Measurements from ENCODE around the gene TIMM9.
A peak's percentile ranks its signal among the peaks of the same experiment; 100 is the strongest.
"Not testable (repeated sequence)": the region's sequence is repeated elsewhere in the genome, so short reads cannot be mapped to it uniquely, and the experiment has no call there.

Gene TIMM9

GRCh38 chr14:58367296-58367695, 60.0 kb downstream of the TIMM9 start:
- peaks cover 33% of the 10 kb centered on the region for H3K36me3 ChIP-seq
- no peak for DNase-seq
- no peaks in the 10 kb centered on the region for H3K27me3 ChIP-seq (ENCODE audit: insufficient read depth, low read depth, severe bottlenecking)
- no peak overlapping the region for H3K4me3 ChIP-seq (ENCODE audit: low read depth, low read length)
- H3K27ac ChIP-seq: peak overlapping the region; percentile 62
- no peak for TF ChIP-seq CTCF (IDR thresholded peaks at IDR 0.05; ENCODE audit: low read depth, low read length)
- no peaks in the 10 kb centered on the region for H3K9me3 ChIP-seq (ENCODE audit: severe bottlenecking)

- H3K27ac ChIP-seq: no peak overlapping the region
- no peaks in the 10 kb centered on the region for H3K9me3 ChIP-seq (ENCODE audit: severe bottlenecking)
- no peaks in the 10 kb centered on the region for H3K27me3 ChIP-seq (ENCODE audit: insufficient read depth, low read depth, severe bottlenecking)
- H3K4me3 ChIP-seq (ENCODE audit: low read depth, low read length): no peak overlapping the region
- TF ChIP-seq CTCF (IDR thresholded peaks at IDR 0.05; ENCODE audit: low read depth, low read length): no peak
- no peak for DNase-seq
- H3K36me3 ChIP-seq: peaks cover 42% of the 10 kb centered on the region
Measured at GRCh38 chr14:58364316-58364715, 63.0 kb downstream of the TIMM9 start.

GRCh38 chr14:58362798-58363412, 64.4 kb downstream of the TIMM9 start:
- no peak for DNase-seq
- H3K27me3 ChIP-seq (ENCODE audit: insufficient read depth, low read depth, severe bottlenecking): no peaks in the 10 kb centered on the region
- no peak for TF ChIP-seq CTCF (IDR thresholded peaks at IDR 0.05; ENCODE audit: low read depth, low read length)
- no peak overlapping the region for H3K4me3 ChIP-seq (ENCODE audit: low read depth, low read length)
- H3K9me3 ChIP-seq (ENCODE audit: severe bottlenecking): no peaks in the 10 kb centered on the region
- no peak overlapping the region for H3K27ac ChIP-seq
- peaks cover 40% of the 10 kb centered on the region for H3K36me3 ChIP-seq

- H3K27me3 ChIP-seq (ENCODE audit: insufficient read depth, low read depth, severe bottlenecking); H3K27ac ChIP-seq; DNase-seq; H3K4me3 ChIP-seq (ENCODE audit: low read depth, low read length); H3K9me3 ChIP-seq (ENCODE audit: severe bottlenecking): not testable (repeated sequence)
- H3K36me3 ChIP-seq: peaks cover 38% of the 10 kb centered on the region
Measured at GRCh38 chr14:58362272-58362671, 65.1 kb downstream of the TIMM9 start.

All from WERI-Rb-1 (cell line).